GM13976 (cell line): Measurements from ENCODE around the gene CD96.

Source experiments
- DNase-seq: peaks from one replicate; pipeline ENCODE4 v3.0.0; 2012; ENCODE audit warnings: low spot score
- CTCF ChIP-seq: IDR thresholded peaks from 2 replicates; pipeline ENCODE4 v1.5.1; 2012; ENCODE audit warnings: borderline replicate concordance, mild to moderate bottlenecking; ENCODE audit not compliant: insufficient read depth; ENCODE audit errors: extremely low read depth, missing control alignments, control extremely low read depth
- in situ Hi-C: fragments of 300-500 bp; cut with MboI; formaldehyde crosslinking; loops from one replicate; pipeline ENCODE4 v1.12.0; 2022; ENCODE audit warnings: low sequenced_read_pairs, mixed read lengths, inconsistent platforms; ENCODE audit not compliant: unreplicated experiment

Gene CD96

DNA sequence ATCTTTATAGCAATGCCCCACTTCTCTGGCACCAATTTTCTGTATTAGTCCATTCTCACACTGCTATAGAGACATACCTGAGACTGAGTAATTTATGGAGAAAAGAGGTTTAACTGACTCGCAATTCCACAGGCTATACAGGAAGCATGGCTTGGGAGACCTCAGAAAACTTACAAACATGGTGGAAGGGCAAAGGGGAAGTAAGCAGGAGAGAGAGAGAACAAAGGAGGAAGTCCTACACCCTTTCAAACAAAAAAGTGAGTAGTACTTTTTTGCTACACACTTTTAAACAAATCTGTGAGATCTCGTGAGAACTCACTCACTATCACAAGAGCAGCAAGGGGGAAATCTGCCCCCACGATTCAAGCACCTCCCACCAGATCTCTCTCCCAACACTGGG is 120.9 kb downstream of the CD96 start:
- in situ Hi-C loops: no loop called here
- no peak for TF ChIP-seq CTCF
- no peak for DNase-seq

DNA sequence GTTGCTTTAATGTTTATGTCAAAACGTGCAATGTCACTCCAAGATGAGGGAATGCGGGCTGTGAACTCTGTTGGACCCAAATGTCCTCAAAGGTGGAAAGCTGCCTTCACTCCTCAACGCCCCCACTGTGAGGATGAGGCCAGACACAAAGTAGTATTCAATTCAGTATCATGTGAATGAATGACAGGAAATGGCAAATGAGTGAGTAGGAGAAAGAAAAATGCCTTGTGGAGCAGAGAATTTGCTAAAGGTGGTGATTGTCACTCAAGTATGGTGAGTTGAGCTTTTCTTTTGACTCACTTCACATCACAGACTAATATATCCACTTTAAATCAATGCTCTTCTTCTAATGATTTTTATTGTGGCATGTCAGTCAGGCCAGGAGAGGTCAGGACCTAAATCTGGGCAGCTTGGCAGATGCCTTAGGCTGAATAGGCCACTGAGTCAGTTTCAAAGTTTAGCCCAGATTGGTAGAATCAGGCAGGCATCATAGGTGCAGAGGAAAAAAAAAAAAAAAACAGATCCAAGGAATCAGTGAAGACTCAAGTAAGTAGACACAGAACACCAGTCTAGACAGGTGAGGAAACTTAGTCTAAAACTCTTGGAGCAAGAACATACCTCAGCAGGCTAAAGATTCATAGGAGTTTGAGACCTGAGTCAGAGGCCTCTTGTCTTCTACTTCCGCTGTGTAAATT is 124.2 kb downstream of the CD96 start:
- no peak for TF ChIP-seq CTCF
- in situ Hi-C loops: no loop called here
- DNase-seq: no peak

- no peak for TF ChIP-seq CTCF
- in situ Hi-C loops: no loop called here
- no peak for DNase-seq
Measured at GRCh38 chr3:111667170-111667569, 125.2 kb downstream of the CD96 start.

- TF ChIP-seq CTCF: no peak
- in situ Hi-C loops: no loop called here
- peak; percentile 49 for DNase-seq
Measured at GRCh38 chr3:111667621-111668239, 125.7 kb downstream of the CD96 start.

DNA sequence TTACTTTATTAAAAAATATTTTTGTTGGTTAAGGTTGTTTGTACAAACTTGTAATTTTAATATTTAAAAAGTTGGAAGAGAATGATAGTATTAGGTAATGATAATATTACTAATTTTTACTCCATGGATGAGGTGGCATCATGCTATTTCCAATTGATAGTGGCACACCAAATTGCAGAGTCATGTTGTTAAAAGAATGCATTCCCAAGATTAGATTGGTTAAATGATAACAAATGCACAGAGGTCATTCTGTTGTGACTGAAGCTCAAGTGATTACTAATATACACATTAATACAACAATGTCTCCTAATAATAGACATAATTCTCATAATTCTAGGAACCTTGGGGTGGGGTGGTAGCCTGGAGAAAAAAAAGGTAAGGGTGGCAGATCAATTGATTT is 126.3 kb downstream of the CD96 start:
- in situ Hi-C loops: no loop called here
- DNase-seq: no peak
- no peak for TF ChIP-seq CTCF

DNA sequence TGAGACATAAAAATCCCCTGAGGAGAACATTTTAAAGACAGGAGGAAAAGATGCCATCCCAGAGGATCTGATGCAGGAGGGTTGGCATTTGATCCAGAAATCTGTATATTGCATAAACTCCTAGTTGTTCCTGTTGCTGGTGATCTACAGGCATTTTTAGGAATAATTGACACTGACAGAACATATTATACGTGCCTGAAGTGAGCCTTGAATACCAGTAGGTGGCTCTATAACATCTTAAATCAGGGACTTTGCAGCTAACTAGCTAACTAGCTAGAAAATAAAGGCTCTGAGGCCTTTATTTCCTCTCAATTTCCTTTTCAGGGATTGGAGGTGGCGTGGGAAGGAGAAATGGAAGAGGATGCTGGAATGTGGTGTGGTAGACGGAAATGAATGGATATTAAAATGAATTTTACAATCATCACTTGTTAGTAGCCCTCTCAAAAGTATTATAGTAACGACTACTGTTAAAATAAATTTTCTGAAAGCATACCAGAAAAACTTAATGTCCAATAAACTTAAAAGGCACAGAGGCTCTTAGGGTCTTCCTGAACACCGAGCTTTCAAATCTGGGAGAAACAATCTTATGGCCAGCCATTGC is 127.0 kb downstream of the CD96 start:
- DNase-seq: peak; percentile 31

More for the DNA sequence above, 127.0 kb downstream of the CD96 start:
- TF ChIP-seq CTCF: peak; percentile 60
- in situ Hi-C loops: no loop called here
